Measurements from ENCODE around the gene TBC1D13.

DNA sequence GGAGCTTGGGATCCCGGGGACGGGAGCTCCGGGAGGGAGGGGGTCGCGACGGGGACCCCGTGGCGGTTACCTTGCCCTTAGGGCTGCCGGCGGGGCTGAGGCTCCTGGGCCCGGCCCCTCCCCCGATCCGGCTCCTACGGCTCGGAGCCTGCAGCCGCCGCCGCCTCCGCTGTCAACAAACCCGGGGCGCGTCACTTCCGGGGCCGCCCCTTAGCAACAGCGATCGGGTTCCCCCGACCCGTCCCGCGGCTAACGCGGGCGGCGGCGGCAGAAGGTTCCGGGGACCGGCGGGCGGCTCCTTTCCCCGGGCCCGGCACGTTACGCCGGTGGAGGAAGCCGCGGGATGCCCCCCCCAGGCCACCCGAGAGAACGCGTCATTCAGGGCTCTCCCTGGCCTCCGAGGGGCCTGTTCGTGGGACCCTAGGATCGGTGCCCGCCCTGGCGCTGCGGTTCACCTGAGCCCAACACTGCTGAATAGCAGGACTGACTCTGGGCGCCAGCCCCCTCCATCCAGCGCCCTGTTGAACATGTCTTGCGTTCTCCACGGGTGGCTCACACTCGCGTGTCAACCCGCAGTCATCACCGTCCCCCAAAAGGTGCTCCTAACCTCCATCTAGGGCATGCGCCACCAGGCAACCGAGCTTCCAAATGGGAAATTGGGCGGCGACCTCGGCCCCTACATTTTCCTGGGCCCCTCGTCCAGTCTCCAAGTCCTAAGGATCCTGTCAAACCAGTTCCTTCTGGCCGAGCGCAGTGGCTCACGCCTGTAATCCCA lies 15.1 kb upstream of the TBC1D13 start, which contains the start of gene ZER1:
- TF ChIP-seq, protein P1, sequence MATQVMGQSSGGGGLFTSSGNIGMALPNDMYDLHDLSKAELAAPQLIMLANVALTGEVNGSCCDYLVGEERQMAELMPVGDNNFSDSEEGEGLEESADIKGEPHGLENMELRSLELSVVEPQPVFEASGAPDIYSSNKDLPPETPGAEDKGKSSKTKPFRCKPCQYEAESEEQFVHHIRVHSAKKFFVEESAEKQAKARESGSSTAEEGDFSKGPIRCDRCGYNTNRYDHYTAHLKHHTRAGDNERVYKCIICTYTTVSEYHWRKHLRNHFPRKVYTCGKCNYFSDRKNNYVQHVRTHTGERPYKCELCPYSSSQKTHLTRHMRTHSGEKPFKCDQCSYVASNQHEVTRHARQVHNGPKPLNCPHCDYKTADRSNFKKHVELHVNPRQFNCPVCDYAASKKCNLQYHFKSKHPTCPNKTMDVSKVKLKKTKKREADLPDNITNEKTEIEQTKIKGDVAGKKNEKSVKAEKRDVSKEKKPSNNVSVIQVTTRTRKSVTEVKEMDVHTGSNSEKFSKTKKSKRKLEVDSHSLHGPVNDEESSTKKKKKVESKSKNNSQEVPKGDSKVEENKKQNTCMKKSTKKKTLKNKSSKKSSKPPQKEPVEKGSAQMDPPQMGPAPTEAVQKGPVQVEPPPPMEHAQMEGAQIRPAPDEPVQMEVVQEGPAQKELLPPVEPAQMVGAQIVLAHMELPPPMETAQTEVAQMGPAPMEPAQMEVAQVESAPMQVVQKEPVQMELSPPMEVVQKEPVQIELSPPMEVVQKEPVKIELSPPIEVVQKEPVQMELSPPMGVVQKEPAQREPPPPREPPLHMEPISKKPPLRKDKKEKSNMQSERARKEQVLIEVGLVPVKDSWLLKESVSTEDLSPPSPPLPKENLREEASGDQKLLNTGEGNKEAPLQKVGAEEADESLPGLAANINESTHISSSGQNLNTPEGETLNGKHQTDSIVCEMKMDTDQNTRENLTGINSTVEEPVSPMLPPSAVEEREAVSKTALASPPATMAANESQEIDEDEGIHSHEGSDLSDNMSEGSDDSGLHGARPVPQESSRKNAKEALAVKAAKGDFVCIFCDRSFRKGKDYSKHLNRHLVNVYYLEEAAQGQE (IDR thresholded peaks at IDR 0.05; ENCODE audit: borderline replicate concordance in 1 of 2, low read depth in 1 of 2, low read length in 2 of 2), result 0 out of 4 replicates have a peak, but pooled peaks of 1 of the 2 experiments have one; percentile 27
- TF ChIP-seq EZH2 (conservative IDR thresholded peaks at IDR 0.05; ENCODE audit: low read depth, low read length) (no peak), CCDC6 (CRISPR knock-in tag; IDR thresholded peaks at IDR 0.05) (peak; percentile 89), EP300 (IDR thresholded peaks at IDR 0.05; ENCODE audit: low read depth in 2 of 2, low read length in 2 of 2) (peak; percentile 40 to 59; a peak in 2 of 4 replicates), EP300 (CRISPR knock-in tag; IDR thresholded peaks at IDR 0.05; ENCODE audit: borderline replicate concordance) (0 out of 2 replicates have a peak, but pooled peaks have one; percentile 28), USF2 (IDR thresholded peaks at IDR 0.05; ENCODE audit: low read depth, low read length) (no peak), USF2 (CRISPR knock-in tag; IDR thresholded peaks at IDR 0.05; ENCODE audit: borderline replicate concordance) (no peak), PAF1 (CRISPR knock-in tag; IDR thresholded peaks at IDR 0.05) (no peak)
